Measurements from ENCODE around the gene HS2ST1. TPM values are rescaled to one million over a fixed set of nuclear protein-coding genes. Genes with fewer than 3 reads are reported as not detected.

Gene HS2ST1
- total and polyA plus RNA-seq, 2 experiments from 2014 or later = 6.7 to 17.1 TPM

GRCh38 chr1:87122243-87122642, 207.8 kb downstream of the HS2ST1 start:
- H3K36me3 Mint-ChIP-seq (ENCODE audit: low read depth) = no peaks in the 10 kb centered on the region
- H3K4me3 Mint-ChIP-seq = no peak overlapping the region
- H2AFZ ChIP-seq = no peak overlapping the region
- no peak overlapping the region for H3K27ac Mint-ChIP-seq
- peaks cover 4% of the 10 kb centered on the region; the same call in 1 of the 2 replicates for H3K9me2 ChIP-seq (ENCODE audit: insufficient read depth)
- peaks cover 4% of the 10 kb centered on the region for H3K27me3 Mint-ChIP-seq (ENCODE audit: insufficient read depth, low read depth, poor library complexity)
- no peaks in the 10 kb centered on the region for H3K27me3 ChIP-seq (ENCODE audit: insufficient read depth)
- peaks cover 6% of the 10 kb centered on the region for H3K4me1 Mint-ChIP-seq
- H3F3A ChIP-seq (replicated peaks; ENCODE audit: low read depth) = no peaks in the 10 kb centered on the region
- no peak overlapping the region for H3K4me3 ChIP-seq
- H3K4me2 ChIP-seq = no peak overlapping the region
- H3K27ac ChIP-seq (ENCODE audit: low read depth) = no peak overlapping the region
- H4K20me1 ChIP-seq (replicated peaks; ENCODE audit: insufficient read depth) = no peaks in the 10 kb centered on the region
- ATAC-seq (no peak), DNase-seq (ENCODE audit: low spot score) (no peak)
- H3K36me3 ChIP-seq (ENCODE audit: insufficient read depth) = no peaks in the 10 kb centered on the region
- H3K9me3 Mint-ChIP-seq = no peaks in the 10 kb centered on the region
- no peaks in the 10 kb centered on the region for H3K79me2 ChIP-seq (replicated peaks; ENCODE audit: insufficient read depth)
- TF ChIP-seq CREB1 (CRISPR knock-in tag; IDR thresholded peaks at IDR 0.05; ENCODE audit: low read depth) (no peak), ZNF462 (CRISPR knock-in tag; IDR thresholded peaks at IDR 0.05) (no peak), EZH2phosphoT487 (IDR thresholded peaks at IDR 0.05; ENCODE audit: unreplicated experiment) (no peak), POLR2AphosphoS5 (IDR thresholded peaks at IDR 0.05; ENCODE audit: low read depth) (no peak), EZH2 (IDR thresholded peaks at IDR 0.05; ENCODE audit: low read depth, unreplicated experiment) (no peak), JUNB (IDR thresholded peaks at IDR 0.05; ENCODE audit: unreplicated experiment) (no peak), NANOG (IDR thresholded peaks at IDR 0.05; ENCODE audit: borderline replicate concordance) (no peak), ZNF114 (CRISPR knock-in tag; IDR thresholded peaks at IDR 0.05) (no peak), STAT1 (IDR thresholded peaks at IDR 0.05; ENCODE audit: unreplicated experiment) (no peak), CTCF (conservative IDR thresholded peaks at IDR 0.05; ENCODE audit: low read depth in 2 of 2) (no peak), ZNF331 (CRISPR knock-in tag; IDR thresholded peaks at IDR 0.05; ENCODE audit: low read depth) (no peak)
- TF ChIP-seq, protein P1, sequence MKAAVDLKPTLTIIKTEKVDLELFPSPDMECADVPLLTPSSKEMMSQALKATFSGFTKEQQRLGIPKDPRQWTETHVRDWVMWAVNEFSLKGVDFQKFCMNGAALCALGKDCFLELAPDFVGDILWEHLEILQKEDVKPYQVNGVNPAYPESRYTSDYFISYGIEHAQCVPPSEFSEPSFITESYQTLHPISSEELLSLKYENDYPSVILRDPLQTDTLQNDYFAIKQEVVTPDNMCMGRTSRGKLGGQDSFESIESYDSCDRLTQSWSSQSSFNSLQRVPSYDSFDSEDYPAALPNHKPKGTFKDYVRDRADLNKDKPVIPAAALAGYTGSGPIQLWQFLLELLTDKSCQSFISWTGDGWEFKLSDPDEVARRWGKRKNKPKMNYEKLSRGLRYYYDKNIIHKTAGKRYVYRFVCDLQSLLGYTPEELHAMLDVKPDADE (IDR thresholded peaks at IDR 0.05) = no peak
- TF ChIP-seq, protein P2, sequence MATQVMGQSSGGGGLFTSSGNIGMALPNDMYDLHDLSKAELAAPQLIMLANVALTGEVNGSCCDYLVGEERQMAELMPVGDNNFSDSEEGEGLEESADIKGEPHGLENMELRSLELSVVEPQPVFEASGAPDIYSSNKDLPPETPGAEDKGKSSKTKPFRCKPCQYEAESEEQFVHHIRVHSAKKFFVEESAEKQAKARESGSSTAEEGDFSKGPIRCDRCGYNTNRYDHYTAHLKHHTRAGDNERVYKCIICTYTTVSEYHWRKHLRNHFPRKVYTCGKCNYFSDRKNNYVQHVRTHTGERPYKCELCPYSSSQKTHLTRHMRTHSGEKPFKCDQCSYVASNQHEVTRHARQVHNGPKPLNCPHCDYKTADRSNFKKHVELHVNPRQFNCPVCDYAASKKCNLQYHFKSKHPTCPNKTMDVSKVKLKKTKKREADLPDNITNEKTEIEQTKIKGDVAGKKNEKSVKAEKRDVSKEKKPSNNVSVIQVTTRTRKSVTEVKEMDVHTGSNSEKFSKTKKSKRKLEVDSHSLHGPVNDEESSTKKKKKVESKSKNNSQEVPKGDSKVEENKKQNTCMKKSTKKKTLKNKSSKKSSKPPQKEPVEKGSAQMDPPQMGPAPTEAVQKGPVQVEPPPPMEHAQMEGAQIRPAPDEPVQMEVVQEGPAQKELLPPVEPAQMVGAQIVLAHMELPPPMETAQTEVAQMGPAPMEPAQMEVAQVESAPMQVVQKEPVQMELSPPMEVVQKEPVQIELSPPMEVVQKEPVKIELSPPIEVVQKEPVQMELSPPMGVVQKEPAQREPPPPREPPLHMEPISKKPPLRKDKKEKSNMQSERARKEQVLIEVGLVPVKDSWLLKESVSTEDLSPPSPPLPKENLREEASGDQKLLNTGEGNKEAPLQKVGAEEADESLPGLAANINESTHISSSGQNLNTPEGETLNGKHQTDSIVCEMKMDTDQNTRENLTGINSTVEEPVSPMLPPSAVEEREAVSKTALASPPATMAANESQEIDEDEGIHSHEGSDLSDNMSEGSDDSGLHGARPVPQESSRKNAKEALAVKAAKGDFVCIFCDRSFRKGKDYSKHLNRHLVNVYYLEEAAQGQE (IDR thresholded peaks at IDR 0.05; ENCODE audit: unreplicated experiment) = no peak
- H3K4me1 ChIP-seq (ENCODE audit: insufficient read depth) = peaks cover 5% of the 10 kb centered on the region; the same call in 1 of the 2 replicates
